ENCODE measurements around the gene COBL.

The COBL gene

DNA sequence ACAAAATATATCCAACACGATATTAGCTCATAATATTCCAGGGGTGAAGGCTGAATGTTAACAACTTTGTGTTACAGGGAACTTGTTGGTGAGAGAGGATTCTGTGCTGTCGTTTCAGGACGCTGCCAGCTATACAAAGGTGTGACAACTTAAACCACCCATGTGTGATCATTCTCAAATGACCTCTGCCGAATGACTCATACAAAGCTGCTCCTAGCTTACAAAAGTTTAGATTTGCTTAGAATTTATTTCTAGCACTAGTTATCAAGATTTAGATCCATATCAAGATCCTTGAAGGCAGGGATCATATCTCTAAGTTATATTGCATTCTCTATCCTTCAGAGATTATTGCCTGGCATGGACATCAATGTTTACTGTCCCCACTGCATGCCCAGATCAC is 65.3 kb downstream of the COBL start:
- TF ChIP-seq, protein P1, sequence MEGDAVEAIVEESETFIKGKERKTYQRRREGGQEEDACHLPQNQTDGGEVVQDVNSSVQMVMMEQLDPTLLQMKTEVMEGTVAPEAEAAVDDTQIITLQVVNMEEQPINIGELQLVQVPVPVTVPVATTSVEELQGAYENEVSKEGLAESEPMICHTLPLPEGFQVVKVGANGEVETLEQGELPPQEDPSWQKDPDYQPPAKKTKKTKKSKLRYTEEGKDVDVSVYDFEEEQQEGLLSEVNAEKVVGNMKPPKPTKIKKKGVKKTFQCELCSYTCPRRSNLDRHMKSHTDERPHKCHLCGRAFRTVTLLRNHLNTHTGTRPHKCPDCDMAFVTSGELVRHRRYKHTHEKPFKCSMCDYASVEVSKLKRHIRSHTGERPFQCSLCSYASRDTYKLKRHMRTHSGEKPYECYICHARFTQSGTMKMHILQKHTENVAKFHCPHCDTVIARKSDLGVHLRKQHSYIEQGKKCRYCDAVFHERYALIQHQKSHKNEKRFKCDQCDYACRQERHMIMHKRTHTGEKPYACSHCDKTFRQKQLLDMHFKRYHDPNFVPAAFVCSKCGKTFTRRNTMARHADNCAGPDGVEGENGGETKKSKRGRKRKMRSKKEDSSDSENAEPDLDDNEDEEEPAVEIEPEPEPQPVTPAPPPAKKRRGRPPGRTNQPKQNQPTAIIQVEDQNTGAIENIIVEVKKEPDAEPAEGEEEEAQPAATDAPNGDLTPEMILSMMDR (IDR thresholded peaks at IDR 0.05; ENCODE audit: low read depth, low read length, poor library complexity, severe bottlenecking) = no peak
- TF ChIP-seq EZH2phosphoT487 (IDR thresholded peaks at IDR 0.05; ENCODE audit: borderline replicate concordance, low read length) = no peak
- Histone ChIP-seq H3K4me1 (ENCODE audit: control insufficient read depth, low read length) (no peaks in the 10 kb centered on the region), H3K27me3 (ENCODE audit: control insufficient read depth, low read length) (no peaks in the 10 kb centered on the region), H3K36me3 (ENCODE audit: control insufficient read depth, low read length) (no peaks in the 10 kb centered on the region), H3F3A (ENCODE audit: control insufficient read depth, insufficient read depth) (no peaks in the 10 kb centered on the region), H3K9me2 (replicated peaks; ENCODE audit: control insufficient read depth, low read length) (no peaks in the 10 kb centered on the region), H3K9me3 (ENCODE audit: control insufficient read depth, insufficient read depth, low read length) (no peaks in the 10 kb centered on the region), H3K27ac (ENCODE audit: low read depth, low read length) (no peak overlapping the region), H3K4me3 (ENCODE audit: low read length) (no peak overlapping the region), H4K20me1 (ENCODE audit: control insufficient read depth, insufficient read depth, low read depth, low read length) (no peaks in the 10 kb centered on the region), H3K4me2 (ENCODE audit: low read length) (no peak overlapping the region), H3K79me2 (ENCODE audit: control insufficient read depth, low read length) (no peaks in the 10 kb centered on the region)

DNA sequence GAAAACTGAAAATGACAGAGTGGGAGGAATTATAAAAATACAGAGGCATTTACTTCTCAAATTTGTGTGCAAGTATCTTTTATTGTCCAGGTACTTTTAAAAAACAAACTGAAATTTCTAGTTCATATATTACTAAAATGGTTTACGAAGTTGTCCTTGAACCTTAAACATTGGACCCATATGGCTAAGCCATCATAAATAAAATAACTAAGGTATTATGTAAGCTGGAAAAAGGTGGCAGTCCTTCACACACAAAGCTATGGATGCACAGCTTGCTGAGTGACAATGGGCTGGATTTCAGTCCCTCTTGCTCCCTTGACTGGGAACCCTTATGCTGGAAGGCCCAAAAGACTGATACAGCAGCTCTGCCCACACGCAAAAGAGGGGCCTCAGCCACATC is 66.1 kb downstream of the COBL start:
- H3K4me1 ChIP-seq (ENCODE audit: control insufficient read depth, low read length) = no peaks in the 10 kb centered on the region
- no peaks in the 10 kb centered on the region for H3K9me3 ChIP-seq (ENCODE audit: control insufficient read depth, insufficient read depth, low read length)
- H3K4me2 ChIP-seq (ENCODE audit: low read length) = no peak overlapping the region
- no peaks in the 10 kb centered on the region for H3K27me3 ChIP-seq (ENCODE audit: control insufficient read depth, low read length)
- no peaks in the 10 kb centered on the region for H3K9me2 ChIP-seq (replicated peaks; ENCODE audit: control insufficient read depth, low read length)
- no peak for TF ChIP-seq EZH2phosphoT487 (IDR thresholded peaks at IDR 0.05; ENCODE audit: borderline replicate concordance, low read length)
- TF ChIP-seq, protein P1 (IDR thresholded peaks at IDR 0.05; ENCODE audit: low read depth, low read length, poor library complexity, severe bottlenecking) = no peak
- H4K20me1 ChIP-seq (ENCODE audit: control insufficient read depth, insufficient read depth, low read depth, low read length) = no peaks in the 10 kb centered on the region
- no peaks in the 10 kb centered on the region for H3F3A ChIP-seq (ENCODE audit: control insufficient read depth, insufficient read depth)
- no peaks in the 10 kb centered on the region for H3K36me3 ChIP-seq (ENCODE audit: control insufficient read depth, low read length)
- H3K4me3 ChIP-seq (ENCODE audit: low read length) = no peak overlapping the region
- no peaks in the 10 kb centered on the region for H3K79me2 ChIP-seq (ENCODE audit: control insufficient read depth, low read length)
- no peak overlapping the region for H3K27ac ChIP-seq (ENCODE audit: low read depth, low read length)

DNA sequence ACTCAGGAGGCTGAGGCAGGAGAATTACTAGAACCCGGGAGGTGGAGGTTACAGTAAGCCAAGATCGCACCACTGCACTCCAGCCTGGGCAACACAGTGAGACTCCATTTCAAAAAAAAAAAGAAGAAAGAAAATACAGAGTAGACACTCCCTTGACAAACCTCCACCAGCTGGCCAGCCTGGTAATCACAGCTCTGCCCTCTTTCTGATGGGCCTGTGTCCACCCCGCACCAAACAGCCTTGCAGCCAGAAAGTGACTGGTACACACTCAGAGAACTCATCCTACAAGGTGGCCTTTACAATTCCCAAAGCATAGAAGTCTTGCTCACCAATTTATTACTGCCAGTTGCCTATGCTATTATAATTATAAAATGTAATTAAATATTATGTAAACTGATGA is 66.6 kb downstream of the COBL start:
- Histone ChIP-seq H3K4me2 (ENCODE audit: low read length) (no peak overlapping the region), H3K9me2 (replicated peaks; ENCODE audit: control insufficient read depth, low read length) (no peaks in the 10 kb centered on the region), H3K4me3 (ENCODE audit: low read length) (no peak overlapping the region), H3K79me2 (ENCODE audit: control insufficient read depth, low read length) (no peaks in the 10 kb centered on the region), H3K27me3 (ENCODE audit: control insufficient read depth, low read length) (no peaks in the 10 kb centered on the region), H4K20me1 (ENCODE audit: control insufficient read depth, insufficient read depth, low read depth, low read length) (no peaks in the 10 kb centered on the region), H3F3A (ENCODE audit: control insufficient read depth, insufficient read depth) (no peaks in the 10 kb centered on the region), H3K4me1 (ENCODE audit: control insufficient read depth, low read length) (no peaks in the 10 kb centered on the region), H3K27ac (ENCODE audit: low read depth, low read length) (no peak overlapping the region), H3K36me3 (ENCODE audit: control insufficient read depth, low read length) (no peaks in the 10 kb centered on the region), H3K9me3 (ENCODE audit: control insufficient read depth, insufficient read depth, low read length) (no peaks in the 10 kb centered on the region)
- no peak for TF ChIP-seq EZH2phosphoT487 (IDR thresholded peaks at IDR 0.05; ENCODE audit: borderline replicate concordance, low read length)
- TF ChIP-seq, protein P1 (IDR thresholded peaks at IDR 0.05; ENCODE audit: low read depth, low read length, poor library complexity, severe bottlenecking) = no peak
